GM18861 (cell line): ENCODE data around the gene SLC11A2.
"Not testable (repeated sequence)": the region's sequence is repeated elsewhere in the genome, so short reads cannot be mapped to it uniquely, and the experiment has no call there.

Source experiments
- ATAC-seq: cut with Tn5 transposase; IDR thresholded peaks from one replicate; pipeline ENCODE4 v1.9.1; 2021; ENCODE audit not compliant: unreplicated experiment

The SLC11A2 gene

DNA sequence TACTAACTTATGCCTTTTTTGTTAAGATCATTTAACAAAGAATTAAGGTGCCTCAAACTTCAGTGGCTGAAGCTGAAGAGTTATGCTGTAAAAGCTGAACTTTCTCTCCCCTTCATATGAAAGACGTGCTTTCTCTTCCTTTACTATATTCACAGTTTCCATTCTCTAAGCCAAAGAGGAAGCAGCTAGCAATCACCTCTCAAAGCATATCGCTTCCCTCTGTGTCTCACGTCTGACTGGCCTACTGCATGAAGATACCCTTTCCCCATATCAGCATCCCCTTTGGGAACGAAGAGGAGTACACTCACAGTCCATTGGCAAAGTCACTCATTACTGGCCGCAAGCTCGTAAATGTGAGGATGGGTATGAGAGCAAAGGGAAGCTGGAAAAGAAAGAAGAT lies 34.9 kb downstream of the SLC11A2 start:
- ATAC-seq, result no peak

DNA sequence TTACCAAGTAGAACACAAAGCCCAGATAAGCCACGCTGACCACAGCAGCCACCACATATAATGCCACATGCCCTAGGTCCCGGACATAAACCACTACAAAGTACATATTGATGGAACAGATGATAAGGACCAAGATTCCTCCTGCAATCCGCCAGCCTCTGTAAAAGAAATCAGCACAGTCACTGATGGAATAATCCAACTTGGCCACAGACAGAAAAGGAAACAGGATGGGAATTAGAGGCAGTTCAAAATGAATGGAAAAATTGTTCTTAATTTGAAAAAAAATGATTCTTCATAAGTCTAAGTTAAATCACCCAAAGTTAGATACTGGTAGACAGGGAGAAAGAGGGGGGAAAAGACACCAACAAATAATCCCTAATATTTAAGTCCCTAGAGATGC lies 35.4 kb downstream of the SLC11A2 start:
- no peak for ATAC-seq

DNA sequence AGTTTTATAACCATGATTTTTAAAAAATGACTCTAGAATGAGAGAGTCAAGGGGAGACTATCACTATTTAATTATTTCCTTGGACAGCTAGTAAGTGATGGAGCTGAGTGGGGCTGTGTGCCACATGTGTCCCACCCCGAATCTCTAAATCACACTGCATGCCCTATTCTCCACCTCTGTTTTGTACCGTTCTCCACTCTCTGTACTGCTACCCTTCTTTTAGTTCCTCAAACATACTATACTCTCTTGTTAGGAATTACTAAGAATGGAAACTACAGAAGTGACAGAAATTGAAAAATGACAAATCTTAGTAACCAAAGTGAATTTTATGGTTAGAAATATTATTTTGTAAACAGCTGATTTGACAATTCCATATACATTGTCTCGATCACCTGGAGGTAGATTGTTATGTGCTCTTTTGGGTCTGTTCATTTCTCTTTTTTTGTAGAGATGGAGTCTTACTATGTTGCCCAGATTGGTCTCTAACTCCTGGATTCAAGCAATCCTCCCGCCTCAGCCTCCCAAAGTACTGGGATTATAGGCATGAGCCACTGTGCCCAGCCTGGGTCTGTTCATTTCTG lies 35.9 kb downstream of the SLC11A2 start:
- no peak for ATAC-seq

DNA sequence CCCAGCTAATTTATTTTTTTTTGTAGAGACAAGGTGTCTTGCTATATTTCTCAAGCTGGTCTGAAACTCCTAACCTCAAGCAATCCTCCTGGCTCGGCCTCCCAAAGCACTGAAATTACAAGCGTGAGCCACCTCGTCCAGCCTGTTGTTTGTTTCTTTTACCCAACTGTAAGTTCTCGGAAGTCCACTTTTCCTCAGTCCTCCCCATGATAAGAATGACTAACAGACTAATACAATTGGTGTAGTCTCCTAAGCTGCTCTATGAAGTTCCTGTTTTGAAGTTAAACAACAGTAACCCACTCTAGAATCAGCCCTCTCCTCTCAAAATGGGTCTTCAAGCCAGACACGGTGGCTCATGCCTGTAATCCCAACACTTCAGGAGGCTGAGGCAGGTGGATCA lies 37.3 kb downstream of the SLC11A2 start:
- no peak for ATAC-seq

DNA sequence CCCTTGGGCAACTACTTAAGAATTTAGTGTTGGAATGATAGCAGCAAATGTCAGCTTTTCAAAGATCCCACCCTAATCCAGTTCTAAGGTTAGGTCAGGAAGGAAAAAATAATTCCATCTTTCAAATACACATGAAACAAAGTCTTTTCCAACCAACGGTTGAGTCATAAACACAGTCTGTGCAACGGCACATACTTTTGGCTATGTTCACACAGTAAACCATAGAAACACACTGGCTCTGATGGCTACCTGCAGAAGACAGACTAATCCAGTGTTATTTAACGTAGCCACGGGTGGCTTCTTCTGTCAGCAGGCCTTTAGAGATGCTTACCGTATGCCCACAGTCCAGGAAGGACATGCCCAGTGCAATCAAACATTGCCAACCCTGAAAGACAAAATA lies 38.1 kb downstream of the SLC11A2 start:
- ATAC-seq, result no peak

DNA sequence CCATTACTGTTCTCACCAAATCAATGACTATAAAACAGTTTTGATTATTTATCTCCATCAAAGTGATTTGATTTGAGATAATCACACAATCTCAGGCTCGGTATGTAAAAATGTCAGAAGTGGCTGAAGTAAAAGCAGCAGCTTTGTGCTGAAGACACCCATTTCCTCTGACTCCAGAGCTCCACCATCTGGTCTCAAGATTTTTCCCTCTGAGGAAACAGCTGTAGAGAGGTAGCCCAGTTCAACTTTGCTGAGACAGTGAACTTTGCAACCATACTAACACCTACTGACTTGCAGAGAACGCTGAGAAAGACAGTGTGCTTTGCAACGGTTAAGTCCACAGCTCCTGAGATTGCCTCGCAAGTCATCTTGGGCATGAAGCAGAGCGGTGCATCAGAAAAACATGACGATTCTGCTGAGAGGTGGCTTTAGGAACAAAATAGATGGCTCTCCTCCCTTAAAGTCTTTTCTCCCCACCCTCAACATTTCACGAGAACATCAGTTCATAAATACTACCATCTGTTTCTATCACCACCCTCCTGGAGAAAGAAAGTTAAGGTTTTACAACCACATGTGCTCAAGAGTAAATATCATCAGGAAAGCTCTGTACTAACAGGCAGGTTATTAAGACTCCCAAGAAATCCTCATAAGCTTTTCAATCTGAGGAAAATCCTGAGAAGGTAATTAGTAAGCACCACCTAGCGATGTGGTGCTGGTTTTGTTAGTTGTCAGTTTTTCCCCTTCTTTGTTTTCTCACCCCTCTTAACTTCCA lies 39.0 kb downstream of the SLC11A2 start:
- ATAC-seq, result no peak

DNA sequence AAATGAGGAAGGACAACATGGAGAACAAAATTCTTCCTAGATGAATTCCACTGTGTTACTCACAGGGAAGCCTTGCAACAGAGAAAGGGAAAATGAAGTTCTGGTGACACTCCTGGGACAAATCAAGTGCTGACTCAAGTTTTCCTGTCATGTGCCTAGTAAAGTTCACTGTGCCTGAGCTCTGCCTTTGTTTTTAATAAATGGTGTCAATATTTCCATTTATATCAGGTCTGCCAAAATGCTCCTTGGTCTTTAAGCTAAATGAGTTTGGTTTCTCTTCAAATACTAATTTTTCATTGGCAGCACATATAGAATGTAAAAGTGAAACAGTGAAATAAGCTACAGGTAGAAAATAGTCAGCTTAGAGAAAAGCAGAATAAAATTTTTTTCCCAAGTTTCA lies 40.9 kb downstream of the SLC11A2 start:
- no peak for ATAC-seq

DNA sequence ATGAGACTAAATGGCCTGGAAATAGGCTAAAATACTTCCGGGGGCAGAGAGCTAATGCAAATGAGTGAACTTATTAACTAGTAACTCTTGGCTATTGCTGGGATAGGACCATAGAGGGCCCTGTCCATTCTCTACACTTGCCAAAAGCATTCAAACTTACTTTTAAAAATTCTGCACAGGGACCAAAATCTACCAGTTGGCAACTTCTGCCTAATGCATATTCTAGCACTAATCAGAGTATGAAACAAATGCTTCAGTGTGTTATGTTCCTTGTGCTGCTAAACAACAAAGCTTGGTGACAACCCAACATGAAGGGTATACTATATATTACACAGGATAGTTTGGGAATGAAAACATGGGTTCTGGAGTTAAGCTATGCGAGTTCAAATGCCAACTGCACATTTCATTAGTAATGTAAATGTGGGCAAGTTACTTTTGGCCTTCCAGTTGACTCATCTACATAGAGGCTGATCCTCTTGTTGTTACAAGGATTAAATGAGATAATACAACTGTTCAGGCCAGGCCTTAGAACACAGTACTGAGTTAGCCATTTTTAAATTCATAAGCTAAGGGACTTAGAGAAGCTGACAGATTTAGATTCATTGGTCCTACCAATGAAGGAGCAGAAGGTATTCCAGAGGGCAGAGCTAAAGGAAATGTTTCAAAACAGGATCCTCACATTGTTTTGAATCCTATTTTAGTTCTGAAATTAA lies 41.4 kb downstream of the SLC11A2 start:
- no peak for ATAC-seq

DNA sequence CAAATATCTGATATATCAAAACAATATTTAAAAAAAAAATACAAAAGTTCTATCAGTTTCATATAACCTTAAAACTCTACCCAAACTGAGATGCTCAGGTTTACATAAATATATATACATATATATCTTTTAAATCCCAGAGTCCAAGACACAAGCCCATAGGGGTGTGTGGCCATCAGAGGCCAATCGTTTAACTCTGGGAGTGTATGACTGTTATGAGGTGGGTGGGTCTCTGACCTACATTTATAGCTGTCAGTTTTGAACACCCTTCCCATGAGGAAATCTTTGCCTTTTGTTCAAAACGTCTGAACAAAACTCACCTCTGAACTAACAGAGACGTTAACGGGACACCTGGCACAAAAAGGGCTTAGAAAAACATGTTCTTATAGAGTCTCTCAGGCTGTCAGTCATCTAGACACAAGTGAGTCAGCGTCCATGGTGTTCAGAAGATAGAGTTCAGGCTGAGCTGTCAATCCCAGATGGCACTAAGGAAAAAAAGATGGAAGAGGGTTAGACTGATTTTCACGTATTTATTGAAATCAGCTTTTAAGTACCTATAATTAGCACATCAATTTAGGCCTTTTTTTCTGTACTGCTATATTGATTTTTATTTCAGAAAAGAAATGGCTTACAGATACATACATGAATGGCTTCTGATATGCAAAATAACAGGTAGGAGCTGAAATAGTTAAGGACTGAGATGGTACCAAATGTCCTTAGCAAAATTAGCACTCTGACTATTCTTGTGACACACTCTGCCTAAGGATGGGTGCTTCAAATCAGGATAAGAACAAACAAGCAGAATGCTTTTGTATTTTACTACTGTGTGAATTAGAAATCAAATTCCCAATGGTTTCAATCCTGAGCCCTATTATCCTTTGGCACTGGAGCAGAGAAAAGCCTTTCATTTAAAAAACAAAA lies 44.6 kb downstream of the SLC11A2 start:
- no peak for ATAC-seq

DNA sequence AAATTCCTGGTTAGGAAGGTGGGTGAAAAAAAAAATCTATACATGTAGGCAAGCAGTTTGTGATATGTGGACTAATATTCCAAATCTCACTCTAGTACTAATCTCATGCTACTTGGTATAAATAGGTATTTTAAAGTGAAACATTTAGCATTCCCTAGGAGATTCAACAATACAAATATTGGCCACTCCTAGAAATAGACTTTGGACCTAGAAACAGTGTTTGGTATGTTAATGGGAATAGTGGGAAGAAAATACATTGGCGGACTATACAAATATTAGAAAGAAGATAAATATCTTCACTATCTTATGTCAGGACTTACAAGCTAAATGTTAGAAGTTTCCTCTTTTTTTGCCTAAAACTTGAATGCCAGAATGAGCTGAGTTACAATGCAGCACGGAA lies 45.6 kb downstream of the SLC11A2 start:
- ATAC-seq, result no peak

DNA sequence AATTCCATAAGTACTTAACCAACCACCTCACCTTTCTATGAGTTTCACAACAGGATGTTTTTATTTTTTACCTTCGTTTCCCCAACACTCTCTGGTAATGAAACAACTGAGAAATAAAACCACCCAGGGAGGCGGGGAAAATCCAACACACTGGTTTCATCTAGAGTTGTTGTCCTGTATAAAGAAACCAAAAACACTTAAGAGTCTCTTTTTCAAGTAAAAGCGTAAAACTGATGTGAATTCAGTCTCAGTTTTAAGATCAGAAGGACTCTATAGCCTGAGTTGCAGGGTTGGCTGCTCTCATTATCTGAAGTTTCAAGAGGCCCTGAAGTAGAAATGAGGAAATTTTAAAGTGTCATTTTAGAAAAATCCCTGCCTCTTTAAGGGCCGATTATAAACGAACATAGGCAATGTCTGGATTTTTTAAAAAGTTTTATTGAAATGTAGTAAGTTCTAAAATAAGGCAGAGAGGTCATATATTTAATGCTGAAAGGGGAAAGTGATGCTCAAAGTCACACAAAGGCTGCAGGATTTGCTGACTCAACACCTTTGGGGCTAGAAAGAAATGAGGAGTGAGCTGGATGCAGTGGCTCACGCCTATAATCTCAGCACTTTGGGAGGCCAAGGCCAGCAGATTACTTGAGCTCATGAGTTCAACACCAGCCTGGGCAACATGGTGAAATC lies 46.7 kb downstream of the SLC11A2 start:
- no peak for ATAC-seq

DNA sequence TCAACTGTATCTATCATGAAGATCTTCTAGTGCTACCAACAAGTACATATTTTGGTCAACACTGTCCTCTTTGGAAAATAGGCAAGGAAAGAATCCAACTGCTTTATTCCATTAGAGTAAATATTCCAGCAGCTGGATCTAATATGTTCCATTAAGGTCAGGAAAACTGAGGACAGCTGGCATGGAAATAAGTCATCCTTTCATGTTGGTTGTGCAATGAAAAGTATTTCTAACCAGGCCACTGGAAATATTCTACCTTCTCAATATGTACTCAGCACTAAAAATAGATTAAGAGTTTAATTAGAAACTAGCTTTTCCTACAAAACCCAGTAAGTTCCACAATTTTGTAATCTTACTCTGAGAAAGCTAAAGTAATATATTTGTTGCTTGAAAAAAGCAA lies 54.2 kb downstream of the SLC11A2 start:
- no peak for ATAC-seq

DNA sequence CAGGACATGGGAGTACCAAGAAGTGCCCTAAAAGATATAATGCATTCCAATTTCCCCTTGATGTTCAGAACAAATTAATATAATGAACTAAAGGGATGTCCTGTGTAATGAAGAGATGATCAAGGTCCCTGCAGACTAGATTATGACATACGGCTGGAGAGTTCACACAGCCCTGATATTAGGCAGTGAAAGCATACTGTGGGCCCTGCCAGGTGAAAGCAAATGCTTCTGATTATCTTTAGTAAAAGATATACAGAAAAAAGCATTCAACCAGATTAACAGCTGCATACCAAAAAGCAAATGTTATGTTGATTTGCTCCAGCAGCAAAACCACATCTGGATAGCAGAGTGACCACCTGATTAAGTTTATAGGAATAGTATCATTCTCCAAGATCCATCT lies 61.8 kb downstream of the SLC11A2 start:
- ATAC-seq, result no peak

DNA sequence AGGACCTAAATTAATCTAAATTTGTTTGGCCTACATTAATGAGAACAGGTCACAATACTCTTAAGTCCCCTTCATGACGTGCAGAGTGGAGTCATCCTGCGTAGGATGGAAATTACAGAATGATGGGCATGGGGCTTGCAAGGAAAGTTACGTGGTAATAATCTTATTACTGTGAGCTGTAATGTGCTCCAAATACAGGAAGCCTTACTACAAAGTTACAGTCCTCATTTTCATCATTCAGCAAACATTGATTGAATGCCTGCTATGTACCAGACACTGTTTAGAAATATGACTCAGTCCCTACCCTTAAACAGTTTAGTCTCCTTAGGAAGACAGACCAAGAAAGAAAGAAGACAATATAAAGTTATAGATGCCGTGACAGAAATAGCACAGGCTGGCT lies 64.5 kb downstream of the SLC11A2 start:
- no peak for ATAC-seq

DNA sequence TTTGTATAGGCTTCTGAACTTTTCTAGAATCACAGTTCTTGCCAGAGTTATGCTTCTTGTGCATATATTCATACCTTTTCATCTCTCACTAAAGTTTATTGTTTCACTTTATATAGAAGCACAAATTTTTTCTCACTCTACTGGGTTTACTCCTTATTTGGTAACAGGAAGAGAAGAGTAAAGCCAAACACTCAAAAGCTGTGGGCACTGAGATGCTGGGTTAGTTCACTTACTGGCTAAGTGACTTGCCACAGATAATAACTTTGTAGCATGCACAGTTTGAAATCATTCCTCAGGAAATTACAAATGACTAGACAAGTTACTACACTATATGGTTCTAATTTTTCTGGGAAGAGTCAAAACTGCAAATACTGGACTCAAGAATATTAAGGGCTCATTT lies 66.1 kb downstream of the SLC11A2 start:
- no peak for ATAC-seq

DNA sequence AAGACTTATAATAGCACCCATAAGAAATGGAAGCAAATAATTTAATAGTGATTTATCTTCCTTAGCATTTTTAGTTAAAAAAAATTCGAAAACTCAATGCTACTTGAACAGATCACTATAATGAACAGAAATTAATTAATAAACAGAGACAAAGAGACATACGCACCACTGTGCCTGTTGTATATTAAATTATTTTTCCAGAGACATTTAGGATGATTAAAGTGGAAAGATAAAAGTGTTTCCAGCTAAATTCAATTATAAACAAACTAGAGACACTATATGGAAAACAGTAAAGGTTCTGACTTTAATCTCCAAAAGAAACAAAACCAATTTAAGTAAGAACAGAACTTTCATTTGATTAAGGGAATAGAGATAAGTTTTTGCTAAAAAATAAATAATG lies 70.5 kb downstream of the SLC11A2 start:
- no peak for ATAC-seq

DNA sequence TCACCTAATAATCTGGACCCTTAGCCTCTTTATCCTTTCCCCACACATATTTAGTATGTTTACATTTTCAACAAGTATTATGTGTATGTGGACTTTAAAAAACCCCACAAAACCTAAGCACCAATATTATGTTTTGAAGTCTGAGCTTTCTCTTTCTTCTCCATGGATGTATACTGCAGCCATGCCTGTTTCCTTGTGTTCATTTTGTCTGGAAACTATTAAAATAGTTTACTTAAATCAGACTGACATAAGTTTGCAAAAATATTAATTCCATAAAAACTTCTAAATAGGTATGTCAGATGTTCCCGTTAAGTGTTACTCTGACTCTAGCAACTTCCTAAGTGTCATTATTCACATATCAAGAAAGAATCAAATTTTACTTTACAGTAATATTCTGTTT lies 70.9 kb downstream of the SLC11A2 start:
- ATAC-seq, result no peak

DNA sequence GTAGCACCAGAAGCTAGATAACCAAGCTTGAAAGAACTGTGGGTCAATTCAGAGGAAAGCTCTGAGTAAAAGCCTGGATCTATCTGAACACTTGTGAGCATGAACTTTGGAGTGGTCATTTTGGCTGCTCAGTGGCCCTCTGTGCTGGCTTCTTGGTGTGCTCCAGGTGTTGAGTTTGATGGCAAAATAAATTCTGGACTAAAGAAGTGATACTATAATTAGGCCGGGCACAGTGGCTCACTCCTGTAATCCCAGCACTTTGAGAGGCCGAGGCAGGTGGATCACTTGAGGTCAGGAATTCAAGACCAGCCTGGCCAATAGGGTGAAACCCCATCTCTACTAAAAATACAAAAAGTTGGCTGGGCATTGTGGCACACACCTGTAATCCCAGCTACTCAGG lies 71.4 kb downstream of the SLC11A2 start:
- not testable (repeated sequence) for ATAC-seq

DNA sequence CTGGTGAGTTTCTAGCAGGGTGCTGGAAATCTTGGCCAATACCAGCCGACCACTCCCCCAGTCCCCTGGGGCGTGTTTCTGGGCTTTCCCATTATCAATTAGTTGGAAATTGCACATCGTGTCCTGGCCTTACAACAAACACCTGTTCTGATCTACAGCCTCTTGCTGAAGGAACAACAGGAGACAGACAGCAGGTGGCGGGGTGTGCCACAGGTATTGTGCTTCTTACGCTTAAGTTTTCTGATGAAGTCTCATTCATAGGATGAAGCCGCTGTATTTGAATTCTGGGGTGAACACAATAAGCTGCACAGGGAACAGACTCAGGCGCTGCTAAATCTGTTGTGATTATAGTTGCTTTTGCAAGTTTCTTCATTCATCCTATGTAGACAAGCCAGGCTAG lies 73.1 kb downstream of the SLC11A2 start:
- no peak for ATAC-seq

DNA sequence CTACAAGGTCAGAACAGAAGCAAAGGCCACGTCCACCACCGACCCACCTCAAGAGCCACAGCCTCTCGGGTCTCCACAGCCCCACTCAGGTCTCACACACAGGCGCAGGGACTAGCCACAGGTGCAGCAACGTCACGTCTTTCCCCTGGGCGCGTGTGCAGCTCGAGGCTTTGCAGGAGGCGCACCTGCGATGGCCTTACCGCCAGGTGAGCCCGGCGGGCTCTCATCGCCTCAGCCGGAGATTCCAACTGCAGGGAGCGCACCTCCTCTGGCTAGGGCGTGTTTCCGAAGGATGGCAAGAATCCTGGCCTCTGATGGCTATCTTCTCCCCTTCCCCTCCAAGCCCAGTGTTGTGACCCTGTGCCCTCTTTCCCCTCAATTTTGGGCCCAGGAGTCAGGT lies 73.7 kb downstream of the SLC11A2 start, which contains the start of gene HIGD1C:
HIGD1C (plus strand) TSS at position 35 of the 400 bp plus-strand sequence. CDS start 1,455 bp downstream, outside the sequence.
- no peak for ATAC-seq

DNA sequence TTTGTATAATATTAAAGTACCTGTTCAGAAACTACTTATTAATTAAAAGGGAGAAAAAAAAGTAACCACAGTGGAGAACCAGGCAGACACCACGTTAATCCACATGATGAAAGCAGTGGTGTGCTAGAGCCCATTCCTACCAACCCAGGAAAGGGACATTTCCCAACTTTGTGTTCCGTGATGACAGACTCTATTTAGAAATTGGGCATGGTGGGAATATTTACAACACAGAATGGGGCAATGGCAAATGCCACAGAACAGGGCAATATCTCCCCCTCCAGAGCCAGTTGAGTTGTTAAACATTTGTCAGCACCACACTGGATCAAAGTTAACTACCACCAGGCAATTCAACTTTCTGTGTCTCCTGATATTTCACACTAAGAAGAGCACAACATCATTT lies 75.1 kb downstream of the SLC11A2 start:
- no peak for ATAC-seq
